Stimulated activated CD8-positive, alpha-beta memory T cell treated with anti-CD3 and anti-CD28 coated beads, Interleukin-4, amount 100 ng/mL, for 1 hour (primary cell): Measurements from ENCODE around the gene RERG.
"Not testable (repeated sequence)": the region's sequence is repeated elsewhere in the genome, so short reads cannot be mapped to it uniquely, and the experiment has no call there.

Experiments used
- DNase-seq, 2 donors: peaks; one replicate each; pipeline ENCODE4 v3.0.0-alpha.2; 2020; ENCODE audit warnings: low read depth in 2 of 2, low spot score in 1 of 2

The RERG gene

GRCh38 chr12:15151161-15152091 is 69.8 kb downstream of the RERG start:
- no peak for DNase-seq

- DNase-seq, result no peak
Observed at GRCh38 chr12:15146585-15146984, 74.6 kb downstream of the RERG start.

GRCh38 chr12:15143467-15143866 is 77.8 kb downstream of the RERG start:
- no peak for DNase-seq

GRCh38 chr12:15142711-15143110 is 78.5 kb downstream of the RERG start:
- no peak for DNase-seq

- no peak for DNase-seq
Observed at GRCh38 chr12:15131431-15131830, 89.8 kb downstream of the RERG start.

GRCh38 chr12:15130541-15130940 is 90.7 kb downstream of the RERG start:
- no peak for DNase-seq

GRCh38 chr12:15123401-15123800 is 97.8 kb downstream of the RERG start:
- no peak for DNase-seq

GRCh38 chr12:15122344-15122743 is 98.9 kb downstream of the RERG start:
- no peak for DNase-seq

GRCh38 chr12:15118955-15119354 is 102.3 kb downstream of the RERG start:
- no peak for DNase-seq

GRCh38 chr12:15116983-15117382 is 104.2 kb downstream of the RERG start:
- no peak for DNase-seq

- DNase-seq, result no peak
Observed at GRCh38 chr12:15116086-15116485, 105.1 kb downstream of the RERG start.

- DNase-seq, result no peak
Observed at GRCh38 chr12:15115434-15115833, 105.8 kb downstream of the RERG start.

GRCh38 chr12:15114501-15114900 is 106.7 kb downstream of the RERG start:
- DNase-seq, result no peak

GRCh38 chr12:15092826-15093225 is 128.4 kb downstream of the RERG start:
- DNase-seq, result no peak

- DNase-seq, result no peak
Observed at GRCh38 chr12:15090441-15090840, 130.8 kb downstream of the RERG start.

- no peak for DNase-seq
Observed at GRCh38 chr12:15088105-15088504, 133.1 kb downstream of the RERG start.

- DNase-seq, result not testable (repeated sequence)
Observed at GRCh38 chr12:15077751-15078150, 143.5 kb downstream of the RERG start.

GRCh38 chr12:15074351-15074750 is 146.9 kb downstream of the RERG start:
- no peak for DNase-seq

- no peak for DNase-seq
Observed at GRCh38 chr12:15059123-15059522, 162.1 kb downstream of the RERG start.
